Stimulated activated CD8-positive, alpha-beta memory T cell treated with anti-CD3 and anti-CD28 coated beads, Interleukin-7, amount 100 ng/mL, for 4 hours (primary cell): ENCODE data around the gene XYLT1.
"Not testable (repeated sequence)": the region's sequence is repeated elsewhere in the genome, so short reads cannot be mapped to it uniquely, and the experiment has no call there.

Source experiments
- DNase-seq, 2 donors: peaks; one replicate each; pipeline ENCODE4 v3.0.0-alpha.2; 2020; ENCODE audit warnings: low read depth in 2 of 2

XYLT1 gene

DNA sequence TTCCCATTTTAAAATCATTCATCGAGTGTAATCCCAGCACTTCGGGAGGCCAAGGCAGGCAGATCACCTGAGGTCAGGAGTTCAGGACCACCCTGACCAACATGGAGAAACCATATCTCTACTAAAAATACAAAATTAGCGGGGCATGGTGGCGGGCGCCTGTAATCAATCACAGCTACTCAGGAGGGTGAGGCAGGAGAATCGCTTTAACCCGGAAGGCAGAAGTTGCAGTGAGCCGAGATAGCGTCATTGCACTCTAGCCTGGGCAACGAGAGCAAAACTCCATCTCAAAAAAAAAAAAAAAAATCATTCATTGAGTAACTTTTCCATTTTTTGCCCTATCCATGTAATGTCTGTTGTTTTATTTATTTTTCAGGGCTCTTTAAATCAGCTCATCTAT, 135.4 kb downstream of the XYLT1 start:
- DNase-seq: not testable (repeated sequence)

GRCh38 chr16:17334096-17334495, 136.7 kb downstream of the XYLT1 start:
- DNase-seq: no peak

DNA sequence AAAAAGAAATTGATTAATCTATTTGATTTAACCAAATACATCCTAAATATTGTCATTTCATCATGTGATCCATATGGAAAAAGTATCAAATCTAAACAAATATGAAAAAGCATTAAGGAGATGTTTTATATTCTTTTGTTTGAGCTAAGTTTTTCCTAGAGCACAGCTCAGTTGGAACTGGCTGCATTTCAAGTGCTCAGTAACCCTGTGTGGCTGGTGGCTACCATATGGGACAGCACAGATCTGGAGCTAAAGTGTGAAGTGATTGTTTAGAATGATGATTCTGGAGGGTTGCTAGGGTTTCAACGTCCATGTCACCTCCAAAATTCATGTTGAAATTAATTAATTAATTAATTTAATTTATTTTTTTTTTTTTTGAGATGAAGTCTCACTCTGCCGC, 137.5 kb downstream of the XYLT1 start:
- no peak for DNase-seq

- no peak for DNase-seq
Measured at GRCh38 chr16:17331991-17332390, 138.8 kb downstream of the XYLT1 start.

- no peak for DNase-seq
Measured at GRCh38 chr16:17331071-17331607, 139.6 kb downstream of the XYLT1 start.

GRCh38 chr16:17330044-17330443, 140.7 kb downstream of the XYLT1 start:
- no peak for DNase-seq

DNA sequence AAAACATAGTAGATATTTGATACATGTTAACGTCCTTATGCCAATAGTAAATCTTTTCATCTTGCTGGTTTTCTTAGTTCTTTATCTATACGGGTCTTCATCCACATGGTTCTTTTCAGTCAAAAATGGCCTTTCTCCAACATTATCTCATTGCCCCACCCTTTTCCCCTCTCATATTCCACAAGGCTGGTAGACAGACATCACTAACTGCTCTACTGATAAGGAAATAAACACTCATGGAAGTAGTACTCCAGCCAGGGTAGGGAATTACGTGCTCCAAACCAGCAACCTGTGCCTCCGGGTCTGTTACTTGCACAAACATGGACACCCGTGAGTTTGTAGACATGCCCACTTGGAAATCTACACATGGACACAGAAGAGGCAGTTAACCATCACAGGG, 141.4 kb downstream of the XYLT1 start:
- no peak for DNase-seq

DNA sequence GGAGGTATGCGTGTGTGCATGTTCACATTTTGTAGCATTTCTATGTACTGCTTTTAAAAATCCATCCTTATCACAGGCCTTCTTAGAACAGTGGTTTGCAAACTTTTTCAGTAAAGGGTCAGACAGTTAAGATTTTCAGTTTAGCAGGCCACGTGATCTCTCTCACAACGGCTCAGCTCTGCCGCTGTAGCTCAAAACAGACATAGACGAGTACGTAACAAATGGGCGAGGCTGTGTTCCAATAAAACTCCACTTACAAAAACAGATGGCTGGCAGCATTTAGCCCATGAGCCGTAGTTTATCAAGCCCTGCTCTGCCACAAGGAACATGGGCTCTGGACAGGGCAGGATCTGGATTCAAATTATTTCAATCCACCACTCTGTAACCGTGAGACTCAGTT, 141.8 kb downstream of the XYLT1 start:
- no peak for DNase-seq

DNA sequence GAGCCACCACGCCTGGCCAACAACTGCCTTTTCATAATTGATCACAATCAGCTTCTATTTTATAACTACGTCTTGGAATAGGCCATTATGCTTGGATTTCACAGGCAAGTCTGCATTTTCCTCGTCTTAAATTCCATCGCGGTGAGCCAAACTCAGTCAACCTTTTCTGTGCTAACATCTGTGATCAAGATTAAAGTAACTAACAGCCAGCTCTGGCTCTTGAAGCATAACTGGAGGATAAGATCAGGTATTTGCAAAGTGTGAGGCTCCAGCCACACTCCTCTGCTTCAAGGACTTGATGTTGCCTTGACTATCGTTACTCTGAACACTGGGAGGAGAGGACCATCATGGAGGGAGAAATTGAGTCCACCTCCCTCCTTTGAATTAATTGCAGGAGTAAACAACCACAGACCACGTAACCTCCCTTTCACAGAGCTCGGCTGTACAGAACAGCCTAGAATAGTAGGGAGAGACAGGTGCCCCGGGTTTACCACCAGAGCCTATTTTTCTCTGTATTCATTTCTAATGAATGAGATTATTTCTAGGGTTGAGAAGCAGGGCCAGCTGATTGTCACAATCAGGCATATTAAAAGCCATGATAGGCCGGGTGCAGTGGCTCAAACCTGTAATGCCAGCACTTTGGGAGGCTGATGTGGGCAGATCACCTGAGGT, 143.0 kb downstream of the XYLT1 start:
- DNase-seq: no peak

DNA sequence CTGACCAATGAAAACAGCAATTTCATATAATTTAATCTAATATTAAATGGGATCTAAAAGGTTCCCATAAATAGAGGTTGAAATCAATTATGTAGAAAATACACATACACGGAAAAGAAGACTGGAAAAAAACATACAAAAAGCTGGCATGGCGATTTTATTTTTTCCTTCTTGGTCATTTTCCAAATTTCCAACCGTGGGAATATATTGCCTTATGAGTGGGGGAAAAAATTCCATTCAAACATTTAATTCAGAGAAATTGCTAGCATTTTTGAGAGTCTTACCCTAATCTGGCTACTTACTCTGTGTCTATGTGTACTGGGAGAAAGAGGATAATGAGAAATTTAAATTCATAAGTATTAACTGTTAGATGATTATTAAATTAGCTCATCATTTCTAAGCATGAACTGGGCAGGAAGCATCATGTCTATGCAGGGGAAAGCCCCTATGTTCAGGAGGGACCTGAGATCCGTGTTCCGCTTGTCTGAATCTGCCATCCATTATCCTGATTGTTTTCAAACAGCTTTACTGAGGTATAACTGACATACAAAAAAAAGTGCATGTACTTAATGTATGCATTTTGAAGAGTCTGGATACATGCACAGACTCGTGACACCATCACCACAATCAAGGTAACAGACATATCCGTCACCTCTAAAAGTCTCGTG, 145.2 kb downstream of the XYLT1 start:
- no peak for DNase-seq

DNA sequence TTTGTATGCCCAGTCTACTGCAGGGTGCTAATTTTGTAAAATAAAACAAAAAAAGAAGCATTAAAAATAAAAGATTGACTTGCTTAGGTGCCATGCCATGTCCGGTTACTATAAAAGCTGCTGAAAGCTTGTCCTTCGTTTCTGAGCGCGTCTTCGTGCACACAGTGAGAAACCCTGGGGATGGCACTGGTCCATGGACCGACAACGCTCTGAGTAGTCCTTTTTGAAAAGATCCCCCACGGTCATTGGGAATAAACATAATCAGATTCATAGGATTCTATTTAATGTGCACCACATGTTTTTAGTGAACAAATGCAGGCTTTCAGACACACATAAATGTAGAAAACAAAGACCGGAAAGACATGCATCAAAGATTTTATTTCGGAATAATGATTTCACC, 146.3 kb downstream of the XYLT1 start:
- no peak for DNase-seq

GRCh38 chr16:17323171-17323570, 147.6 kb downstream of the XYLT1 start:
- no peak for DNase-seq

DNA sequence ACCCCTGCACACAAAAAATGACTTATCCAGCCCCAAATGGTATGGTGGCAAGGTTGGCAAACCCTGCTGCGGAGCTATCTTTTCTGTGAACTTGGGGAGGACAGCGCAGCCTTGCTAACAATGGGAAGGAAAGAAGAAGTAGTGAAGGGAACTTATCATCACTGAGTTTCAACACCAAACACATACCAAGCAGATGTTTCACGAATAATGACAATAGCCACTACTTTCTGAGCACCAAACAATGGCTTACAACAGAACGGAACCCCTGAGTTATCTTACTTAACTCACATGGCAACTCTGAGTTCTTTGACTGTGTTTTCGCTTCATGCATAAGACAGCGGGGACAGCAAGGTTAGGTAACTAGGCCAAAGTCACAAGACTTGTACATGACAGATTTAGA, 148.9 kb downstream of the XYLT1 start:
- no peak for DNase-seq

GRCh38 chr16:17320009-17320408, 150.8 kb downstream of the XYLT1 start:
- no peak for DNase-seq

DNA sequence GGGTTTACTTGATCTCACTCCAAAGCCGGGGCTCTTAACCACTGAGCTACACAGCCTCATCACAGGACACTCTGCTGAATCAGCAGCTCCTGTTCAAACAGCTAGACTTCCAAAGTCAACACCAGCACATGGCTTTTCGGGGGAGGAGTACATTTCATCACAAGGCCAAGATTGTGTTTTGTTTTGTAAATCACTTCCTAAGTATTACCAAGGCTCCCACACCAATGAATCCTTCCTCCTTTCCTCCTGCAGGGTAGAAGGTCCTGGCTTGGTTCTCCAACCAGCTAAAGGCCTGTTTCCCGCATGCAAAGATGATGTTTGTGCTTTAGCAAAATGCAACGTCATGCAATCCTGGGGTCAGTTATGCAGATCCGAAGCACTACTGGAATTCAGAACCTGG, 152.5 kb downstream of the XYLT1 start:
- no peak for DNase-seq

- no peak for DNase-seq
Measured at GRCh38 chr16:17316005-17316404, 154.8 kb downstream of the XYLT1 start.

GRCh38 chr16:17313793-17314547, 156.8 kb downstream of the XYLT1 start:
- no peak for DNase-seq

DNA sequence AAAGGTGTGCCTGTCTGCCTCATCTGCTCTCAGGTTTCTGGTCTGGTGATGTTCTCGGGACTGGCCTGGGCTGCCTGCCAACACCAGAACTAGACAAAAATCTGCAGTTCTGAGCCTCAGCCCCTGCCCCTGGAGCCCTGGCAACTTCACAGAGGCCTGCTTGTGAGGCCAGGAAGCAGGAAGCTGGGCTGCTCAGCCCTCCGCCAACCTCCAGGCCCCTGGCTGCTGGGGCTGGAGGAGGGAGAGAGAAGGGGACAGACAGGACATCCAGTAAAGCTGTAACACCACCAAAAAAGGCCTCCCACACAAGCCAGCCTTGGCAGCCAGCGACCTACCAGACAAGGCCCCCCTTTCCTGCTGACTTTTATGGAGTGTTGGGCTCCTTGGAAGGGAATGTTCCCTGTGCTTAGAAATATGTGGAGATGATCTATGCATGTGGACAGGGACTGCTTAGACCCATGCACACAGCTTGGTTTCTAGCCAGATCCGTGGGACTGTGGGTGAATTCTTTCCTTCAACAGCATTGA, 157.6 kb downstream of the XYLT1 start:
- DNase-seq: no peak

DNA sequence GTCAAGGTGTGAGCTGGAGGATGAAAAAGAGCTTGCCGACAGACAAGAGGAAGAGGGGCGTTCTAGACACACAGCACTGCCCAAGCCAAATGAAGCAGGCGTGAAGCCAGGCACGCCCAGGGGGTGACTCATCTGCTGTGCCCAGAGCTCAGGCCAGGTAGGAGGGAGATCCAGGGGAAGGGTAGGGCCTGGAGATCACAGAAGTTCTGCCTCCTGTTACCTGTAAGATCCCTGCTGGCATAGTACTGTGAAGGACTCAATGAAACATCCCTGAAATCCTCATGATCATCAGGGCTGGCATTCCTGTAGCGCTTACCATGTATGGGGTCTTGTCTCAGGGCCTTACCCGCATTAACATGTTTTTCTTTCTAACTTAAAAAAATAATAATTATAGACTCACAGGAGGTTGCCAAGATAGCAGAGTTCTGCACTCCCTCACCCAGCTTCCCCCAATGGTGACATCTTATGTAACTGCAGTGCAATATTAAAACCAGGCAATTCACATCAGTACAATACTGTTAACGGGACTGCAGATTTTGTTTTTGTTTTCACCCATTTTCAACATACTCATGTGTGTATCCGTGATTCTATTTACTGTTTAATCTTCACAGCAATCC, 158.6 kb downstream of the XYLT1 start:
- DNase-seq: peak in 1 of 2 donors; percentile 8

DNA sequence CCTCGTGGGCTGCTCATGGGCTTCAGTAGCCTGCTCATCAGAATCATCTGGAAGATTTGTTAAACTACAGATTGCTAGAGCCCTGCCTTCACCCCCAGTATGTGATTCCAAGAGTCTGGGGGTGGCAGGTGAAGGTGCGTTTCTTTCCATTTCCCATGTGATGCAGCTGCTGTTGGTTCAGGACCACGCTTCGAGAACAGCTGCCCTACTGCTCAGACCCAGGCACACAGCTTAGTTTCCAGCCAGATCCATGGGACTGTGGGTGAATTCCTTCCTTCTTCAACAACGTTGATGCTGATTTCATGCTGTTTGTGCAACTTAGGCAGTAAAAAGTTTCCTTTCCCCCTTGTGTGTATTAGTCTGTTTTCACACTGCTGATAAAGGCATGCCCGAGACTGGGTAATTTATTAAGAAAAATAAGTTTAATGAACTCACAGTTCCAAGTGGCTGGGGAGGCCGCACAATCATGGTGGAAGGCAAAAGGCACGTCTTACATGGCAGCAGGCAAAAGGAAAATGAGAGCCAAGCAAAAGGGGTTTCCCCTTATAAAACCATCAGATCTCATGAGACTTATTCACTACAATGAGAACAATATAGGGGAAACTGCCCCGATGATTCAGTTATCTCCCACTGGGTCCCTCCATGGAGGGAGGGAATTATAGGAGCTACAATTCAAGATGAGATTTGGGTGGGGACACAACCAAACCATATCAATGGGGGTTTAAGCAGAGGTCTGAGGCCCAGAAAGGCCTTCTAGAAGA, 159.2 kb downstream of the XYLT1 start:
- DNase-seq: no peak

DNA sequence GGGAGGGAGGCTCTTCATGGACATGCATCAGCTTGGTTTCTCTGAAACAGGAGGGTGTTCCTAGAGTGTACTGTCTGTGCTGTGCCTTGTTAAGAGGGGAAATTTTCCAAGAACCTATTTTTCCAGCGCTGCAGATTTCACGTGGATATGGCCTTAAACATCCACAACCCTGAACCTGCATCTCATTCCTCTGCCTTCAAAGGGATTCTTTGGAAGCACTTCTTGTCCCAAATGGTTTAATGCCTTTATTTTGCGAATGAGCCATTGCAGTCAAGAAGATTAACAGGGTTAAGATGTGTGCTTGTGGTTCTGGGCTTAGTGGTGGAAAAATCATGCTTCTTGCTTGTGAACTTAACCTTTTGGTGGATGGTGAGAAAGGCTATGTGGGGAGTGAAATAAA, 161.2 kb downstream of the XYLT1 start:
- DNase-seq: no peak
